Hepatocyte (in vitro differentiated cells): Measurements from ENCODE around the gene PTPRM.

Source experiments
- EZH2 ChIP-seq: fragments of 200-600 bp; sonication (generic); IDR thresholded peaks from 2 replicates; pipeline ENCODE4 v1.6.1; 2016; ENCODE audit warnings: antibody characterized with exemption, mild to moderate bottlenecking, borderline replicate concordance
- EZH2phosphoT487 ChIP-seq: fragments of 200-600 bp; sonication (generic); IDR thresholded peaks from one replicate; pipeline ENCODE4 v1.6.1; 2018; ENCODE audit warnings: antibody characterized with exemption, mild to moderate bottlenecking, low read depth, moderate library complexity; ENCODE audit not compliant: unreplicated experiment, severe bottlenecking
- TF ChIP-seq, protein P1 (sequence below): fragments of 200-600 bp; sonication (generic); IDR thresholded peaks from 2 replicates; pipeline ENCODE4 v1.5.1; 2016; ENCODE audit warnings: antibody characterized with exemption, mild to moderate bottlenecking; ENCODE audit not compliant: poor library complexity

DNA sequence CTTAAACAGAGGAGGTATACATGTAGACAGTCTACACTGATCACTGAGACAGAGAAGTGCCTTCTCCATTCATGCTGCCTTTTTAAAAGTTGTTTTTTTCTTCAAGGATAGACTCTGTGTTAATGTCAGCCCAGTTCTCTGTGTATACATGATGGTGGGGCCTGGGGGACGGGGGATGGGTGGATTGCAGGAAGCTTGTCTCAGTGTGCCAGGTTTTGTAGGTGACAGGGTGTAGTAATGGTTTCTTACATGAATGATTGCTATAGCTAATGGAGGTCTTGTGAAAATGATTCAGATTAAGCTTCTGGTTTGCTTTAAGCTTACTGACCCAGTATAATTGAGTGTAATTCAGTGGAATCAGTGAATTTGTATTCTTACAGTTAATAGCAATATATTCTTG is 423.6 kb downstream of the PTPRM start:
- TF ChIP-seq, protein P1, sequence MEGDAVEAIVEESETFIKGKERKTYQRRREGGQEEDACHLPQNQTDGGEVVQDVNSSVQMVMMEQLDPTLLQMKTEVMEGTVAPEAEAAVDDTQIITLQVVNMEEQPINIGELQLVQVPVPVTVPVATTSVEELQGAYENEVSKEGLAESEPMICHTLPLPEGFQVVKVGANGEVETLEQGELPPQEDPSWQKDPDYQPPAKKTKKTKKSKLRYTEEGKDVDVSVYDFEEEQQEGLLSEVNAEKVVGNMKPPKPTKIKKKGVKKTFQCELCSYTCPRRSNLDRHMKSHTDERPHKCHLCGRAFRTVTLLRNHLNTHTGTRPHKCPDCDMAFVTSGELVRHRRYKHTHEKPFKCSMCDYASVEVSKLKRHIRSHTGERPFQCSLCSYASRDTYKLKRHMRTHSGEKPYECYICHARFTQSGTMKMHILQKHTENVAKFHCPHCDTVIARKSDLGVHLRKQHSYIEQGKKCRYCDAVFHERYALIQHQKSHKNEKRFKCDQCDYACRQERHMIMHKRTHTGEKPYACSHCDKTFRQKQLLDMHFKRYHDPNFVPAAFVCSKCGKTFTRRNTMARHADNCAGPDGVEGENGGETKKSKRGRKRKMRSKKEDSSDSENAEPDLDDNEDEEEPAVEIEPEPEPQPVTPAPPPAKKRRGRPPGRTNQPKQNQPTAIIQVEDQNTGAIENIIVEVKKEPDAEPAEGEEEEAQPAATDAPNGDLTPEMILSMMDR = no peak
- TF ChIP-seq EZH2phosphoT487 (no peak), EZH2 (no peak)
